Measurements from ENCODE around the gene LMTK3.
A peak's percentile ranks its signal among the peaks of the same experiment; 100 is the strongest.
"Not testable (repeated sequence)": the region's sequence is repeated elsewhere in the genome, so short reads cannot be mapped to it uniquely, and the experiment has no call there.

The LMTK3 gene

GRCh38 chr19:48544856-48545750, 33.5 kb upstream of the LMTK3 start:
- intact Hi-C loops (cut with DNase I) = no loop called here

GRCh38 chr19:48543121-48543710, 31.6 kb upstream of the LMTK3 start:
- intact Hi-C loops (cut with DNase I) = no loop called here
- no peak for DNase-seq

More at GRCh38 chr19:48544856-48545750, 33.5 kb upstream of the LMTK3 start:
- no peak for DNase-seq

- DNase-seq = no peak
- intact Hi-C loops (cut with DNase I) = no loop called here
These were observed 30.2 kb upstream of the LMTK3 start for GRCh38 chr19:48541813-48542212.

GRCh38 chr19:48540110-48540509, 28.5 kb upstream of the LMTK3 start:
- intact Hi-C loops (cut with DNase I) = no loop called here
- DNase-seq = peak in 5 of 42 donors; percentile 4 to 11 (median 8)

GRCh38 chr19:48539503-48540096, 28.0 kb upstream of the LMTK3 start:
- peak in 31 of 42 donors; percentile 8 to 80 (median 30) for DNase-seq
- intact Hi-C loops (cut with DNase I) = no loop called here

- intact Hi-C loops (cut with DNase I) = not testable (repeated sequence)
These were observed 26.4 kb upstream of the LMTK3 start for GRCh38 chr19:48538057-48538456.

GRCh38 chr19:48537541-48537940, 25.9 kb upstream of the LMTK3 start:
- DNase-seq = no peak
- intact Hi-C loops (cut with DNase I) = no loop called here

More at GRCh38 chr19:48538057-48538456, 26.4 kb upstream of the LMTK3 start:
- DNase-seq = not testable (repeated sequence)

GRCh38 chr19:48533770-48534169, 22.1 kb upstream of the LMTK3 start:
- intact Hi-C loops (cut with DNase I) = no loop called here
- DNase-seq = no peak

- intact Hi-C loops (cut with DNase I) = no loop called here
These were observed 19.1 kb upstream of the LMTK3 start for GRCh38 chr19:48530770-48531169.

GRCh38 chr19:48530066-48530720, 18.6 kb upstream of the LMTK3 start:
- no peak for DNase-seq
- intact Hi-C loops (cut with DNase I) = no loop called here

More at GRCh38 chr19:48530770-48531169, 19.1 kb upstream of the LMTK3 start:
- no peak for DNase-seq

- no peak for DNase-seq
- intact Hi-C loops (cut with DNase I) = no loop called here
These were observed 17.5 kb upstream of the LMTK3 start for GRCh38 chr19:48529156-48529555.

GRCh38 chr19:48524732-48525131, 13.1 kb upstream of the LMTK3 start:
- DNase-seq = no peak
- intact Hi-C loops (cut with DNase I) = no loop called here

- intact Hi-C loops (cut with DNase I) = no loop called here
- DNase-seq = no peak
These were observed 12.6 kb upstream of the LMTK3 start for GRCh38 chr19:48524221-48524620.

- intact Hi-C loops (cut with DNase I) = no loop called here
These were observed 8.5 kb upstream of the LMTK3 start for GRCh38 chr19:48520134-48520533.

GRCh38 chr19:48519426-48519825, 7.8 kb upstream of the LMTK3 start:
- intact Hi-C loops (cut with DNase I); DNase-seq: not testable (repeated sequence)

More at GRCh38 chr19:48520134-48520533, 8.5 kb upstream of the LMTK3 start:
- no peak for DNase-seq

GRCh38 chr19:48518207-48518606, 6.6 kb upstream of the LMTK3 start:
- DNase-seq = no peak
- intact Hi-C loops (cut with DNase I) = no loop called here

- DNase-seq = no peak
- intact Hi-C loops (cut with DNase I) = no loop called here
These were observed 4.9 kb upstream of the LMTK3 start for GRCh38 chr19:48516536-48516935.

GRCh38 chr19:48514123-48514458, 2.5 kb upstream of the LMTK3 start:
- DNase-seq = no peak
- intact Hi-C loops (cut with DNase I) = no loop called here

GRCh38 chr19:48513289-48514122, 1.9 kb upstream of the LMTK3 start:
- peak; percentile 78 to 97 (median 91) for DNase-seq
- intact Hi-C loops (cut with DNase I) = no loop called here
